SU-DHL-6 (cell line): ENCODE data around the gene TMEM108.

Experiments
- H2AFZ ChIP-seq: fragments of 200-600 bp; sonication (generic); 2 replicates; pipeline ENCODE4 v1.6.1; 2014; ENCODE audit warnings: low read depth, mild to moderate bottlenecking, moderate library complexity, mixed read lengths, antibody characterized with exemption, low read length; ENCODE audit not compliant: severe bottlenecking
- H3F3A ChIP-seq: fragments of 200-600 bp; shearing (Covaris generic); 2 replicates; pipeline ENCODE4 v1.6.0; 2016; ENCODE audit warnings: antibody characterized with exemption, mild to moderate bottlenecking; ENCODE audit not compliant: insufficient read depth
- H3K27ac ChIP-seq: fragments of 200-600 bp; sonication (generic); 2 replicates; pipeline ENCODE4 v1.5.1; 2016; ENCODE audit warnings: low read depth, mild to moderate bottlenecking, low read length, moderate library complexity, mixed read lengths
- H3K27me3 ChIP-seq: fragments of 200-600 bp; sonication (generic), shearing (Covaris generic); 2 replicates; pipeline ENCODE4 v1.6.0; 2014; ENCODE audit warnings: mild to moderate bottlenecking, low read length
- H3K36me3 ChIP-seq: fragments of 200-600 bp; sonication (generic); 2 replicates; pipeline ENCODE4 v1.6.1; 2014; ENCODE audit warnings: mild to moderate bottlenecking, low read length, mixed read lengths
- H3K4me2 ChIP-seq: fragments of 300-600, 200-600 bp; shearing (Covaris generic), sonication (generic); 2 replicates; pipeline ENCODE4 v1.6.0; 2014; ENCODE audit warnings: low read length, low read depth, mild to moderate bottlenecking; ENCODE audit not compliant: poor library complexity, severe bottlenecking
- H3K4me3 ChIP-seq: fragments of 200-600 bp; sonication (generic); 2 replicates; pipeline ENCODE4 v1.5.1; 2014; ENCODE audit warnings: antibody characterized with exemption, low read length, mild to moderate bottlenecking, mixed read lengths; ENCODE audit not compliant: insufficient read depth, poor library complexity, severe bottlenecking
- H3K79me2 ChIP-seq: fragments of 200-600 bp; sonication (generic); 2 replicates; pipeline ENCODE4 v1.6.1; 2014; ENCODE audit warnings: mild to moderate bottlenecking, low read length, moderate library complexity; ENCODE audit not compliant: insufficient read depth
- H3K9ac ChIP-seq: fragments of 200-600 bp; sonication (generic); 2 replicates; pipeline ENCODE4 v1.7.0; 2014; ENCODE audit warnings: mild to moderate bottlenecking, low read length
- H3K9me2 ChIP-seq: fragments of 200-600 bp; sonication (generic); replicated peaks from 2 replicates; pipeline ENCODE4 v1.6.1; 2014; ENCODE audit warnings: low read length; ENCODE audit not compliant: insufficient read depth
- H3K9me3 ChIP-seq: fragments of 200-600 bp; sonication (generic); 2 replicates; pipeline ENCODE4 v1.6.1; 2014; ENCODE audit warnings: low read length, mixed read lengths; ENCODE audit not compliant: insufficient read depth
- H4K20me1 ChIP-seq: fragments of 200-600 bp; sonication (generic); 2 replicates; pipeline ENCODE4 v1.6.1; 2014; ENCODE audit warnings: low read depth, mild to moderate bottlenecking, antibody characterized with exemption, low read length, moderate library complexity, mixed read lengths
- EZH2phosphoT487 ChIP-seq: fragments of 200-600 bp; sonication (generic), shearing (Covaris generic); conservative IDR thresholded peaks from 2 replicates; pipeline ENCODE4 v1.6.1; 2018; ENCODE audit warnings: mild to moderate bottlenecking, antibody characterized with exemption, low read length, moderate library complexity, mixed read lengths
- TF ChIP-seq, protein P1 (sequence below): fragments of 200-600 bp; sonication (generic); IDR thresholded peaks from one replicate; pipeline ENCODE4 v1.5.1; 2017; ENCODE audit warnings: antibody characterized with exemption, mild to moderate bottlenecking, low read length, moderate library complexity; ENCODE audit not compliant: insufficient read depth, poor library complexity, severe bottlenecking

The TMEM108 gene

DNA sequence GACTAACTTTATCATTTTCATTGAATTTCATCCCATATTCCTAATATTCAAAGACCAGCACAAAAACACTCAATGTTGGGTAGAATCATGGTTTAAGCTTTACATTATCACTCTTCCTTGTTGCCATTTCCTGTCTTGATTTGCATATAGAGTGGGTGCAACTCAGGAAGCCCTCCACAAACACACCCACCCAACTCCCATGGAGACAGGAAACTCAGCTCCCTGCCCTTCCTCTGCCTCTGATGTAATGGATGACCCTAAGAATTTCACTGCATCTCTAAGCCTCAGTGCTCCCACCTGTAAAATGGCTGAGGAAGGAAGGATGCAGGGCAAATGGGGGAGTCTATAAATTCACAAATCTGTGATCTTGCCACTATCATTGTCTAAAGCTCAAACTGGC lies 263.5 kb downstream of the TMEM108 start:
- Histone ChIP-seq H3K79me2 (no peaks in the 10 kb centered on the region), H3K27me3 (no peaks in the 10 kb centered on the region), H3K4me2 (no peak overlapping the region), H3K9ac (no peak overlapping the region), H2AFZ (no peak overlapping the region), H4K20me1 (no peaks in the 10 kb centered on the region), H3F3A (no peaks in the 10 kb centered on the region), H3K9me2 (no peaks in the 10 kb centered on the region), H3K9me3 (no peaks in the 10 kb centered on the region), H3K27ac (no peak overlapping the region), H3K4me3 (no peak overlapping the region), H3K36me3 (no peaks in the 10 kb centered on the region)
- TF ChIP-seq, protein P1, sequence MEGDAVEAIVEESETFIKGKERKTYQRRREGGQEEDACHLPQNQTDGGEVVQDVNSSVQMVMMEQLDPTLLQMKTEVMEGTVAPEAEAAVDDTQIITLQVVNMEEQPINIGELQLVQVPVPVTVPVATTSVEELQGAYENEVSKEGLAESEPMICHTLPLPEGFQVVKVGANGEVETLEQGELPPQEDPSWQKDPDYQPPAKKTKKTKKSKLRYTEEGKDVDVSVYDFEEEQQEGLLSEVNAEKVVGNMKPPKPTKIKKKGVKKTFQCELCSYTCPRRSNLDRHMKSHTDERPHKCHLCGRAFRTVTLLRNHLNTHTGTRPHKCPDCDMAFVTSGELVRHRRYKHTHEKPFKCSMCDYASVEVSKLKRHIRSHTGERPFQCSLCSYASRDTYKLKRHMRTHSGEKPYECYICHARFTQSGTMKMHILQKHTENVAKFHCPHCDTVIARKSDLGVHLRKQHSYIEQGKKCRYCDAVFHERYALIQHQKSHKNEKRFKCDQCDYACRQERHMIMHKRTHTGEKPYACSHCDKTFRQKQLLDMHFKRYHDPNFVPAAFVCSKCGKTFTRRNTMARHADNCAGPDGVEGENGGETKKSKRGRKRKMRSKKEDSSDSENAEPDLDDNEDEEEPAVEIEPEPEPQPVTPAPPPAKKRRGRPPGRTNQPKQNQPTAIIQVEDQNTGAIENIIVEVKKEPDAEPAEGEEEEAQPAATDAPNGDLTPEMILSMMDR, result no peak
- no peak for TF ChIP-seq EZH2phosphoT487

DNA sequence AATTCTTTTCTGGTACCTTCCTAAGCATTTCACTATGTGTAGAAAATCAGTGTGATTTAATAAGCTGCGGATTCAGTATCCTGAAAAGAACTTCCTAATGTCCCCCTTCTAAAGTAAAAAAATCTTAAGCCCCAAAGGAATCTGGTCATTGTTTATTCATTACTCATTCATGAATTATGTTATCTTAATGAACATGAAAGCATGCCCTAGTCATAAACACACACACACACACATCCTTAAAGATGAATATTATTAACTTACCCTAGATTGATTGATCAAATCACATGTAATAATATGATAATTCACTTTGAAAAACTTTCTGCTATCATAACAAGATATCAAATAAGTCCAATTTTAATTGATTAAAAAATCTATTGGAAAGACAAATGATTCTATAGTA lies 265.2 kb downstream of the TMEM108 start:
- no peaks in the 10 kb centered on the region for H3K27me3 ChIP-seq
- H3K9me3 ChIP-seq, result no peaks in the 10 kb centered on the region
- no peaks in the 10 kb centered on the region for H3K79me2 ChIP-seq
- H3K9ac ChIP-seq, result no peak overlapping the region
- H3K36me3 ChIP-seq, result no peaks in the 10 kb centered on the region
- no peak overlapping the region for H3K4me2 ChIP-seq
- no peaks in the 10 kb centered on the region for H4K20me1 ChIP-seq
- no peak overlapping the region for H3K4me3 ChIP-seq
- TF ChIP-seq, protein P1, result no peak
- TF ChIP-seq EZH2phosphoT487, result no peak
- no peak overlapping the region for H2AFZ ChIP-seq
- H3F3A ChIP-seq, result no peaks in the 10 kb centered on the region
- no peak overlapping the region for H3K27ac ChIP-seq
- H3K9me2 ChIP-seq, result no peaks in the 10 kb centered on the region

DNA sequence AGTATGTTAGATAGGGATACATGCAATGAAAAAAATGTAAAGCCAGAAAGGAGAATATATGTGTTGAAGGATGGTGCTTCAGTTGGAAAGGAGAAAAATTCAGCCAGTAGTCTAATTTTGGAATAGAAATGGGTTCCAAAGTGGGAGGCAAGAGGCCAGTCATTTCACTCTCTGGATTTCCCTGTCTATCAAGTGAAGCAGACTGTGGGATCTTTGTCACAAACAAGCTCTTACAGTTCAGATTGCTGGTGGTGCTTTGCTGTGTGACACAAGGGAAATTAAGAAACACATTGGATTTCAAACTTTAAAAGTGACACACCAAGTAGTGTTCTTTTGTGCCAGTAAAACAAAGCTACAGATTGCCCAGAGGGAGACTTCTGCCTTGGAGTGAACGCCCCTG lies 279.7 kb downstream of the TMEM108 start:
- Histone ChIP-seq H3K9me2 (no peaks in the 10 kb centered on the region), H3K27me3 (no peaks in the 10 kb centered on the region), H3K9me3 (no peaks in the 10 kb centered on the region), H3K4me3 (no peak overlapping the region), H3K36me3 (no peaks in the 10 kb centered on the region), H4K20me1 (no peaks in the 10 kb centered on the region), H3K9ac (no peak overlapping the region), H2AFZ (no peak overlapping the region), H3K79me2 (no peaks in the 10 kb centered on the region), H3F3A (no peaks in the 10 kb centered on the region), H3K27ac (no peak overlapping the region), H3K4me2 (no peak overlapping the region)
- TF ChIP-seq EZH2phosphoT487, result no peak
- TF ChIP-seq, protein P1, result no peak
